Measurements from ENCODE around the gene DNLZ. TPM values are rescaled to one million over a fixed set of nuclear protein-coding genes. Genes with fewer than 3 reads are reported as not detected.

DNLZ gene
- total and polyA plus RNA-seq, 5 donors from 2014 or later, result 25.5 to 67.9 (median 57.6) TPM

GRCh38 chr9:136401173-136401922, 37.8 kb upstream of the DNLZ start:
- peak overlapping the region in 1 of 3 donors; percentile 66 for H3K27ac Mint-ChIP-seq
- peaks cover 9 to 60% (median 34%) of the 10 kb centered on the region in 4 donors for H3K4me1 Mint-ChIP-seq
- H3K36me3 Mint-ChIP-seq, result no peaks in the 10 kb centered on the region
- H3K27ac ChIP-seq (ENCODE audit: insufficient read depth, low read length, poor library complexity, severe bottlenecking), result no peak overlapping the region
- H3K4me1 ChIP-seq (ENCODE audit: control insufficient read depth, insufficient read depth, low read length, poor library complexity, severe bottlenecking), result peaks cover 51% of the 10 kb centered on the region
- H3K27me3 Mint-ChIP-seq, result no peaks in the 10 kb centered on the region
- no peak for DNase-seq
- H3K36me3 ChIP-seq (ENCODE audit: control insufficient read depth, insufficient read depth, low read length), result peaks cover 13% of the 10 kb centered on the region
- ATAC-seq (ENCODE audit: low read depth in 2 of 2), result no peak
- no peaks in the 10 kb centered on the region for H3K9me3 Mint-ChIP-seq
- H3K27me3 ChIP-seq (ENCODE audit: control insufficient read depth, insufficient read depth, low read length), result no peaks in the 10 kb centered on the region
- H3K4me3 Mint-ChIP-seq, result peak overlapping the region in 3 of 4 donors; percentile 16 to 85 (median 56)
- no peaks in the 10 kb centered on the region for H3K9me3 ChIP-seq (ENCODE audit: control insufficient read depth in 2 of 2, low read length in 2 of 2)
- no peak overlapping the region for H3K4me3 ChIP-seq (ENCODE audit: low read depth, low read length)

- Mint-ChIP-seq H3K4me3 (peak within 1 kb of the TSS; percentile 83 to 94 (median 86)), H3K27ac (peak within 1 kb of the TSS; percentile 62 to 87 (median 84)), H3K9me3 (no peaks in the 10 kb centered on the region), H3K4me1 (peaks cover 9 to 52% (median 26%) of the 10 kb centered on the region in 4 donors), H3K27me3 (no peaks in the 10 kb centered on the region), H3K36me3 (no peaks in the 10 kb centered on the region)
- Histone ChIP-seq H3K4me3 (ENCODE audit: low read depth, low read length) (peak within 1 kb of the TSS; percentile 57), H3K9me3 (ENCODE audit: control insufficient read depth in 2 of 2, low read length in 2 of 2) (no peaks in the 10 kb centered on the region), H3K27ac (ENCODE audit: insufficient read depth, low read length, poor library complexity, severe bottlenecking) (peak within 1 kb of the TSS; percentile 41), H3K4me1 (ENCODE audit: control insufficient read depth, insufficient read depth, low read length, poor library complexity, severe bottlenecking) (peaks cover 45% of the 10 kb centered on the region), H3K36me3 (ENCODE audit: control insufficient read depth, insufficient read depth, low read length) (peaks cover 22% of the 10 kb centered on the region), H3K27me3 (ENCODE audit: control insufficient read depth, insufficient read depth, low read length) (no peaks in the 10 kb centered on the region)
- ATAC-seq (ENCODE audit: low read depth in 2 of 2) (peak; percentile 73 to 76), DNase-seq (peak; percentile 83 to 92 (median 86))
These were observed 36.7 kb upstream of the DNLZ start, which contains the start of gene SNAPC4 for GRCh38 chr9:136400038-136400834. TSS of gene SNAPC4 (minus strand) at chr9:136400170. CDS start at chr9:136398428, 1,742 bp downstream.

- Mint-ChIP-seq H3K27ac (peak overlapping the region in 2 of 3 donors; percentile 62 to 87), H3K36me3 (no peaks in the 10 kb centered on the region), H3K4me3 (peak overlapping the region; percentile 83 to 94 (median 86)), H3K9me3 (no peaks in the 10 kb centered on the region), H3K27me3 (no peaks in the 10 kb centered on the region), H3K4me1 (peaks cover 7 to 44% (median 19%) of the 10 kb centered on the region in 4 donors)
- no peaks in the 10 kb centered on the region for H3K9me3 ChIP-seq (ENCODE audit: control insufficient read depth in 2 of 2, low read length in 2 of 2)
- peaks cover 29% of the 10 kb centered on the region for H3K36me3 ChIP-seq (ENCODE audit: control insufficient read depth, insufficient read depth, low read length)
- DNase-seq (peak; percentile 14 to 42 (median 38)), ATAC-seq (ENCODE audit: low read depth in 2 of 2) (no peak)
- H3K4me1 ChIP-seq (ENCODE audit: control insufficient read depth, insufficient read depth, low read length, poor library complexity, severe bottlenecking), result peaks cover 37% of the 10 kb centered on the region
- peak overlapping the region; percentile 41 for H3K27ac ChIP-seq (ENCODE audit: insufficient read depth, low read length, poor library complexity, severe bottlenecking)
- H3K27me3 ChIP-seq (ENCODE audit: control insufficient read depth, insufficient read depth, low read length), result no peaks in the 10 kb centered on the region
- H3K4me3 ChIP-seq (ENCODE audit: low read depth, low read length), result peak overlapping the region; percentile 47
These were observed 35.9 kb upstream of the DNLZ start for GRCh38 chr9:136399176-136400037.

- Mint-ChIP-seq H3K4me1 (peaks cover 0 to 33% (median 11%) of the 10 kb centered on the region in 4 donors), H3K36me3 (no peaks in the 10 kb centered on the region), H3K27ac (peak overlapping the region in 1 of 3 donors; percentile 87), H3K9me3 (no peaks in the 10 kb centered on the region), H3K27me3 (no peaks in the 10 kb centered on the region), H3K4me3 (peak overlapping the region; percentile 83 to 94 (median 86))
- Histone ChIP-seq H3K36me3 (ENCODE audit: control insufficient read depth, insufficient read depth, low read length) (peaks cover 33% of the 10 kb centered on the region), H3K27me3 (ENCODE audit: control insufficient read depth, insufficient read depth, low read length) (no peaks in the 10 kb centered on the region), H3K4me3 (ENCODE audit: low read depth, low read length) (no peak overlapping the region), H3K9me3 (ENCODE audit: control insufficient read depth in 2 of 2, low read length in 2 of 2) (no peaks in the 10 kb centered on the region), H3K4me1 (ENCODE audit: control insufficient read depth, insufficient read depth, low read length, poor library complexity, severe bottlenecking) (peaks cover 26% of the 10 kb centered on the region), H3K27ac (ENCODE audit: insufficient read depth, low read length, poor library complexity, severe bottlenecking) (no peak overlapping the region)
- ATAC-seq (ENCODE audit: low read depth in 2 of 2) (no peak), DNase-seq (no peak)
These were observed 34.7 kb upstream of the DNLZ start for GRCh38 chr9:136398286-136398685.

- no peak for DNase-seq
- H3K36me3 Mint-ChIP-seq, result no peaks in the 10 kb centered on the region
- H3K36me3 ChIP-seq (ENCODE audit: control insufficient read depth, insufficient read depth, low read length), result peaks cover 33% of the 10 kb centered on the region
- H3K4me3 Mint-ChIP-seq, result peak overlapping the region in 1 of 4 donors; percentile 83
- H3K9me3 ChIP-seq (ENCODE audit: control insufficient read depth in 2 of 2, low read length in 2 of 2), result no peaks in the 10 kb centered on the region
- H3K27ac Mint-ChIP-seq, result no peak overlapping the region
- no peaks in the 10 kb centered on the region for H3K9me3 Mint-ChIP-seq
- H3K27me3 ChIP-seq (ENCODE audit: control insufficient read depth, insufficient read depth, low read length), result no peaks in the 10 kb centered on the region
- peaks cover 20% of the 10 kb centered on the region for H3K4me1 ChIP-seq (ENCODE audit: control insufficient read depth, insufficient read depth, low read length, poor library complexity, severe bottlenecking)
- H3K4me3 ChIP-seq (ENCODE audit: low read depth, low read length), result no peak overlapping the region
- H3K27me3 Mint-ChIP-seq, result no peaks in the 10 kb centered on the region
- ATAC-seq (ENCODE audit: low read depth in 2 of 2), result no peak
- H3K4me1 Mint-ChIP-seq, result peaks cover 0 to 31% (median 11%) of the 10 kb centered on the region in 4 donors
- H3K27ac ChIP-seq (ENCODE audit: insufficient read depth, low read length, poor library complexity, severe bottlenecking), result no peak overlapping the region
These were observed 34.1 kb upstream of the DNLZ start for GRCh38 chr9:136397643-136398042.

- H3K9me3 Mint-ChIP-seq, result no peaks in the 10 kb centered on the region
- Histone ChIP-seq H3K27me3 (ENCODE audit: control insufficient read depth, insufficient read depth, low read length) (no peaks in the 10 kb centered on the region), H3K27ac (ENCODE audit: insufficient read depth, low read length, poor library complexity, severe bottlenecking) (no peak overlapping the region), H3K36me3 (ENCODE audit: control insufficient read depth, insufficient read depth, low read length) (peaks cover 46% of the 10 kb centered on the region), H3K4me1 (ENCODE audit: control insufficient read depth, insufficient read depth, low read length, poor library complexity, severe bottlenecking) (peaks cover 20% of the 10 kb centered on the region), H3K4me3 (ENCODE audit: low read depth, low read length) (no peak overlapping the region), H3K9me3 (ENCODE audit: control insufficient read depth in 2 of 2, low read length in 2 of 2) (no peaks in the 10 kb centered on the region)
- peak overlapping the region in 1 of 4 donors; percentile 32 for H3K4me3 Mint-ChIP-seq
- peaks cover 7% of the 10 kb centered on the region for H3K36me3 Mint-ChIP-seq
- no peak for DNase-seq
- peaks cover 0 to 25% (median 10%) of the 10 kb centered on the region in 4 donors for H3K4me1 Mint-ChIP-seq
- H3K27ac Mint-ChIP-seq, result no peak overlapping the region
- ATAC-seq (ENCODE audit: low read depth in 2 of 2), result no peak
- H3K27me3 Mint-ChIP-seq, result no peaks in the 10 kb centered on the region
These were observed 32.6 kb upstream of the DNLZ start for GRCh38 chr9:136396219-136396515.
